Duodenal mucosa (tissue), 2 donors: ENCODE measurements around the gene PMPCB.
A peak's percentile ranks its signal among the peaks of the same experiment; 100 is the strongest.

Source experiments
- H3K27ac ChIP-seq: one replicate; pipeline ENCODE4 v1.7.0; 2013; ENCODE audit warnings: low read depth, low read length
- H3K27me3 ChIP-seq, 2 donors: one replicate each; pipeline ENCODE4 v1.7.0; 2013; ENCODE audit warnings: low read length in 2 of 2, control low read depth in 1 of 2; ENCODE audit not compliant: insufficient read depth in 2 of 2, control insufficient read depth in 1 of 2
- H3K36me3 ChIP-seq, 2 donors: one replicate each; pipeline ENCODE4 v1.7.0; 2013; ENCODE audit warnings: low read length in 2 of 2, control low read depth in 1 of 2; ENCODE audit not compliant: insufficient read depth in 2 of 2, control insufficient read depth in 1 of 2
- H3K4me1 ChIP-seq, 2 donors: one replicate each; pipeline ENCODE4 v1.7.0; 2013; ENCODE audit warnings: low read length in 2 of 2, control low read depth in 1 of 2; ENCODE audit not compliant: insufficient read depth in 2 of 2, control insufficient read depth in 1 of 2
- H3K4me3 ChIP-seq, 2 donors: one replicate each; pipeline ENCODE4 v1.7.0; 2013; ENCODE audit warnings: low read length in 2 of 2, low read depth in 1 of 2
- H3K9ac ChIP-seq, 2 donors: one replicate each; pipeline ENCODE4 v1.7.0; 2013; ENCODE audit warnings: low read length in 2 of 2, low read depth in 1 of 2
- H3K9me3 ChIP-seq, 2 donors: one replicate each; pipeline ENCODE4 v1.7.0; 2013; ENCODE audit warnings: low read length in 2 of 2, control low read depth in 1 of 2; ENCODE audit not compliant: control insufficient read depth in 1 of 2

Gene PMPCB

DNA sequence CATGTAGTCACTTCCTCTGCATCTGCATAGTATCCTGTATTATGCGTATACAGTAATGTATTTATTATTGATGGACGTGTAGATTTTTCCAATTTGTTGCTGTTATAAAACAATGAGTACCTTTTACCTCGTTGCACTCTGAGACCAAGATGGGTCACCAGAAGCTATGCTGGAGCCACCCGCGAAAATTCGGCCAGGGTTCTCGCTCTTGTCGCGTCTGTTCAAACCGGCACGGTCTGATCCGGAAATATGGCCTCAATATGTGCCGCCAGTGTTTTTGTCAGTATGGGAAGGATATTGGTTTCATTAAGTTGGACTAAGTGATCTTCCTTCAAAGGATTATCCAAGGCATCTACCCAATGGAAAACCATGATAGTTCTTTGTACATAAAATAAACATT is 51.2 kb downstream of the PMPCB start:
- Histone ChIP-seq H3K36me3 (peaks cover 0 to 15% of the 10 kb centered on the region in 2 donors), H3K27ac (no peak overlapping the region), H3K9ac (peak overlapping the region; percentile 26 to 94), H3K4me3 (peak overlapping the region; percentile 99), H3K27me3 (no peaks in the 10 kb centered on the region), H3K4me1 (peaks cover 24 to 27% of the 10 kb centered on the region in 2 donors), H3K9me3 (no peaks in the 10 kb centered on the region)

DNA sequence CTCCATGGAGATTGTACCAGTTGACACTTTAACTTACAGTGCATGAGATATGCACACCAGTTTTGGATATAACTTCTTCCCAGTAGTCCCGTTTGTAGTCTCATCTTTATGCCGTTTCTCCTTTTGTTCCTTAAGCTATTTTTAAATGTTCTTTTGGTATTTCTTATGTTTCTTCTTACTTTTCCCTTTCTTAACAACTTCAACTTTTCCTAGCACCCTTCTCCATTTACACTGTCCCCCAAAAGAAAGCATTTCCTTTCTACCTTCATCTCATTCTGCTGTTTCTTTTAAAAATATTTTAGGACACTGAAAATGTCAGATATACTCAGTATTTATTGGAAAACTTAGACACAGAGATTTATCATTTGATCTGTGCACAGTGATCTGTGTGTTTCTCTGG is 51.7 kb downstream of the PMPCB start:
- Histone ChIP-seq H3K9me3 (no peaks in the 10 kb centered on the region), H3K27me3 (no peaks in the 10 kb centered on the region), H3K27ac (no peak overlapping the region), H3K4me1 (peaks cover 20 to 22% of the 10 kb centered on the region in 2 donors), H3K4me3 (peak overlapping the region; percentile 99), H3K9ac (peak overlapping the region in 1 of 2 donors; percentile 26), H3K36me3 (peaks cover 0 to 17% of the 10 kb centered on the region in 2 donors)

DNA sequence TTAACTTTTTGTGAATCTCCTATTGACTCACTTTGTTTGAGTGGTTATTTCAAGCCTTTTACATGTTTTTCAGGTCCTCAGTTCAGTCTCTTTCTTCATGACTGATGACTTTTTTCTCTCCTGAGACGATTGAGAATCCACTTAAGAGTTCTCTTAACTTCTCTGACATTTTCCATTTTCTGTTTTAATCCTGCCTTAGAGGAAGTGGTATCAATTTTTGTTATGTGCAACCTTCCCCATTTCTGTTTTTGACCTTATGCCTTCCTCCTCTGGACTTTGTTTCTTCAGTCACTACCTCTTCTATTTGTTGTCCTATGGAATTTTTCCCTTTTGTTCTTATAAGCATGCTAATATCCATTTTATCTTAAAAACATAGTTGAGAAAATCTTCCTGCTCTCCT is 52.6 kb downstream of the PMPCB start:
- Histone ChIP-seq H3K27ac (no peak overlapping the region), H3K27me3 (no peaks in the 10 kb centered on the region), H3K4me3 (peak overlapping the region in 1 of 2 donors; percentile 13), H3K9ac (no peak overlapping the region), H3K4me1 (peaks cover 19 to 20% of the 10 kb centered on the region in 2 donors), H3K9me3 (no peaks in the 10 kb centered on the region), H3K36me3 (peaks cover 4 to 22% of the 10 kb centered on the region in 2 donors)
